WI38 (cell line): Measurements from ENCODE around the gene CCNA1.

Experiments
- H3K4me3 ChIP-seq: 2 replicates; pipeline ENCODE4 v1.5.1; 2011; ENCODE audit warnings: low read depth, mild to moderate bottlenecking, control low read depth, low read length
- CTCF ChIP-seq: IDR thresholded peaks from 2 replicates; pipeline ENCODE4 v1.5.1; 2012; ENCODE audit warnings: low read depth, mild to moderate bottlenecking, control low read depth, low read length

CCNA1 gene

DNA sequence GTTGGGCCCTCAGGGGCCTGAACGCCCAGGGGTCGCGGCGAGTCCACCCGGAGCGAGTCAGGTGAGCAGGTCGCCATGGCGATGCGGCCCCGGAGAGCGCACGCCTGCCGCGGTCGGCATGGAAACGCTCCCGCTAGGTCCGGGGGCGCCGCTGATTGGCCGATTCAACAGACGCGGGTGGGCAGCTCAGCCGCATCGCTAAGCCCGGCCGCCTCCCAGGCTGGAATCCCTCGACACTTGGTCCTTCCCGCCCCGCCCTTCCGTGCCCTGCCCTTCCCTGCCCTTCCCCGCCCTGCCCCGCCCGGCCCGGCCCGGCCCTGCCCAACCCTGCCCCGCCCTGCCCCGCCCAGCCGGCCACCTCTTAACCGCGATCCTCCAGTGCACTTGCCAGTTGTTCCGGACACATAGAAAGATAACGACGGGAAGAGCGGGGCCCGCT lies at the start of gene CCNA1:
TSS of gene CCNA1 (plus strand) at position 390 of the 439 bp plus-strand sequence. CDS start 562 bp downstream, outside the sequence.
- TF ChIP-seq CTCF = no peak

GRCh38 chr13:36385489-36385888 lies 46.8 kb upstream of the CCNA1 start:
- no peak for TF ChIP-seq CTCF
- no peak overlapping the region for H3K4me3 ChIP-seq

More for the DNA sequence above, at the start of gene CCNA1:
- H3K4me3 ChIP-seq = peak within 1 kb of the TSS; percentile 48

DNA sequence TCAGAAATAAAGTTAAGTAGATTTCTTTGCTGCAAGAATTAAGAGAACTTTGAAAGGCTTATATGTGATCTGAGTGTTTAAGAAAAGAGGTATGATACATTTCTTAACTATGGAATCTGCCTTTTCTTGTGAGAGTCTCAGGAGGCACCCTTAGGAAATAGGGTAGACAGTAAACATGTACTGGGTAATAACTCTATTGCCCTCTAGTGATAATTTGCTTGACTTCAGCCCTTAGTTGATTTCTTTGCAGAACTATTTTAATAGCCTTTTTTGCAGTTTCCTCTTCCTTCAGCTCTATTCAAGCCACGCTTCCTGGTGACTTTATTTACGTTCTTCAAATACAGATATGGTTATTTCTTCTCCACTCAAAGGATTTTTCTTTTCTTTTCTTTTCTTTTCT lies 37.0 kb upstream of the CCNA1 start:
- TF ChIP-seq CTCF = peak; percentile 23; the same call in 1 of the 2 replicates
- H3K4me3 ChIP-seq = no peak overlapping the region

GRCh38 chr13:36405151-36405550 lies 27.1 kb upstream of the CCNA1 start:
- H3K4me3 ChIP-seq = no peak overlapping the region
- no peak for TF ChIP-seq CTCF

GRCh38 chr13:36412736-36413135 lies 19.6 kb upstream of the CCNA1 start:
- H3K4me3 ChIP-seq = no peak overlapping the region
- no peak for TF ChIP-seq CTCF

GRCh38 chr13:36413161-36413560 lies 19.1 kb upstream of the CCNA1 start:
- no peak overlapping the region for H3K4me3 ChIP-seq
- no peak for TF ChIP-seq CTCF

GRCh38 chr13:36414461-36414860 lies 17.8 kb upstream of the CCNA1 start:
- no peak overlapping the region for H3K4me3 ChIP-seq
- TF ChIP-seq CTCF = no peak
